ENCODE data around the gene PTCD1. TPM values are rescaled to one million over a fixed set of nuclear protein-coding genes. Genes with fewer than 3 reads are reported as not detected.

Gene PTCD1
- total RNA-seq, 3 donors from 2014 or later = 4.5 to 8.3 (median 4.9) TPM

DNA sequence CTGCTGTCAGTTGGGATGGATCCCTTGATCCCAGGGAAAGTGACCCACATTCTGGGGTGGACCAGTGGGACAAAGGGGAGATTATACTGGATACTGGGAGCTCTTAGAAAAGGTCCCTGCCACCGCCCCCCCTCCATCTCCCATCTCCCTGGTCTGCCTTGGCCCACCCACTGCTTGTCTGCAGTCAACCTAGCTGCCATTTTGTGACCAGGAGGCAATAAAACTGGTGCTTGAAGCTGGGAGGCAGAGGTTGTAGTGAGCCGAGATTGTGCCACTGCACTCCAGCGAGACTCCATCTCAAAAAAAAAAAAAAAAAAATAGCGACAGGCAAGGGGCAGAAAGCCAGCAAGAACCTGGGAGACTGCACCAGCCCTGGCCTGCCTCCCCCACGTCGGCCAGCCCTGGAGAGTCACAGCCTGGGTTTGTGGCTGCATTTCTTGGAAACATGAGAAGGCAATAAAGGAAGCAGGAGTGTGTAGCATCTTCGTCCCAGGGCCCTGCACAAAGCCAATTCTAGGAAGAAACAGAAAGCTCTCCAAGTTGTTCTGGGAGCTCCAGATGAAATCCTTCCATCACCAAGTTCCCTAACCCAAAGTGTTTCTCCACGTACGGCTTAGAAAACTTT lies 68.7 kb downstream of the PTCD1 start:
- no peaks in the 10 kb centered on the region for H3K9me3 ChIP-seq
- no peaks in the 10 kb centered on the region for H3K36me3 ChIP-seq
- no peaks in the 10 kb centered on the region for H3K4me1 ChIP-seq
- H3K4me3 ChIP-seq = no peak overlapping the region
- TF ChIP-seq POLR2AphosphoS5 (IDR thresholded peaks at IDR 0.05) (no peak), POLR2A (IDR thresholded peaks at IDR 0.05) (no peak)
- TF ChIP-seq, protein P1, sequence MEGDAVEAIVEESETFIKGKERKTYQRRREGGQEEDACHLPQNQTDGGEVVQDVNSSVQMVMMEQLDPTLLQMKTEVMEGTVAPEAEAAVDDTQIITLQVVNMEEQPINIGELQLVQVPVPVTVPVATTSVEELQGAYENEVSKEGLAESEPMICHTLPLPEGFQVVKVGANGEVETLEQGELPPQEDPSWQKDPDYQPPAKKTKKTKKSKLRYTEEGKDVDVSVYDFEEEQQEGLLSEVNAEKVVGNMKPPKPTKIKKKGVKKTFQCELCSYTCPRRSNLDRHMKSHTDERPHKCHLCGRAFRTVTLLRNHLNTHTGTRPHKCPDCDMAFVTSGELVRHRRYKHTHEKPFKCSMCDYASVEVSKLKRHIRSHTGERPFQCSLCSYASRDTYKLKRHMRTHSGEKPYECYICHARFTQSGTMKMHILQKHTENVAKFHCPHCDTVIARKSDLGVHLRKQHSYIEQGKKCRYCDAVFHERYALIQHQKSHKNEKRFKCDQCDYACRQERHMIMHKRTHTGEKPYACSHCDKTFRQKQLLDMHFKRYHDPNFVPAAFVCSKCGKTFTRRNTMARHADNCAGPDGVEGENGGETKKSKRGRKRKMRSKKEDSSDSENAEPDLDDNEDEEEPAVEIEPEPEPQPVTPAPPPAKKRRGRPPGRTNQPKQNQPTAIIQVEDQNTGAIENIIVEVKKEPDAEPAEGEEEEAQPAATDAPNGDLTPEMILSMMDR (IDR thresholded peaks at IDR 0.05) = no peak
- intact Hi-C loops (cut with DNase I; ENCODE audit: low total_unique reads) = no loop called here
- DNase-seq (ENCODE audit: low spot score in 2 of 2) = no peak
- H3K27me3 ChIP-seq = no peaks in the 10 kb centered on the region
- H3K27ac ChIP-seq = no peak overlapping the region

DNA sequence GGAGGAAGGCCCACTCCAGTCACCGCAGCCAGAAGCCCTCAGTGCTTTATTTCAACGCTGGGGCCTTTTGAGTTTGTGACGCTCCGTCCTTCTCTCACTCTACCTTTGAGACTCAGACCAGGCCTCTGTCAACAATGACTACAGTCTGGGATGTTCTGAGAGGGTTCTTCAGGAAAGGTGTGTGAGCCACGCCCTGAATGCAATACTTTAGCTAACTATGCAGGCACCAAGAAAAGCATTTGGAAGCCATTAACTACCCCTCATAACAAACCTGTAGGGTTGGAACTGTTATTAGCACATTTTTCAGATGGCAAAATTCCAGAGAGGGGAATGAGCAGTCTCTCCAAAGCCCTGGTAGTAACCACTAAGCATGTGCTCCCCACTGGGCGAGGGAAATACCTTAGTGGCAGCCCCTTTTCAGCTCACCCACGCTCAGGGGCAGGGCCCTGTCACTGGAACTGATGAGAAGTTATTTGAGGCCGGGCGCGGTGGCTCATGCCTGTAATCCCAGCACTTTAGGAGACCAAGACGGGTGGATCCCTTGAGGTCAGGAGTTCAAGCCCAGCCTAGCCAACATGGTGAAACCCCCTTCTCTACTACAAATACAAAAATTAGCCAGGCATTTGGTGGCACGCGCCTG lies 69.7 kb downstream of the PTCD1 start:
- no peaks in the 10 kb centered on the region for H3K27me3 ChIP-seq
- TF ChIP-seq POLR2A (IDR thresholded peaks at IDR 0.05) (no peak), POLR2AphosphoS5 (IDR thresholded peaks at IDR 0.05) (no peak)
- TF ChIP-seq, protein P1 (IDR thresholded peaks at IDR 0.05) = no peak
- H3K36me3 ChIP-seq = no peaks in the 10 kb centered on the region
- H3K4me3 ChIP-seq = no peak overlapping the region
- H3K27ac ChIP-seq = no peak overlapping the region
- H3K9me3 ChIP-seq = no peaks in the 10 kb centered on the region
- H3K4me1 ChIP-seq = no peaks in the 10 kb centered on the region
- intact Hi-C loops (cut with DNase I; ENCODE audit: low total_unique reads) = no loop called here
- DNase-seq (ENCODE audit: low spot score in 2 of 2) = no peak

Other genes starting within 250 kb of the PTCD1 start
- gene KPNA7, start 230.7 kb downstream of the PTCD1 start, total RNA-seq = under 1 TPM in 2 of 3 donors, not detected in 1; 0.15 to 0.33 TPM
- gene MYH16, start 166.0 kb downstream of the PTCD1 start, total RNA-seq = not detected
- 100 to 1,000 TPM; 113 to 122 (median 117) TPM for gene ARPC1A, start 112.9 kb downstream of the PTCD1 start, total RNA-seq
- 100 to 1,000 TPM; 108 to 176 (median 169) TPM for gene ARPC1B, start 64.1 kb downstream of the PTCD1 start, total RNA-seq
- gene PDAP1, start 30.2 kb downstream of the PTCD1 start, total RNA-seq = 10 to 100 TPM; 39.4 to 86.4 (median 51.5) TPM
- gene BUD31, start 29.8 kb downstream of the PTCD1 start, total RNA-seq = 10 to 100 TPM; 53.9 to 69.8 (median 65.4) TPM
- 10 to 100 TPM; 32.8 to 40.6 (median 32.9) TPM for gene CPSF4, start 145 bp upstream of the PTCD1 start, total RNA-seq
- 100 to 1,000 TPM; 741 to 814 (median 754) TPM for gene ATP5MF, start 27.4 kb upstream of the PTCD1 start, total RNA-seq
- gene ZNF789, start 34.1 kb upstream of the PTCD1 start, total RNA-seq = 10 to 100 TPM in 1 of 3 donors, 1 to 10 TPM in 2; 4.6 to 12.3 (median 8.5) TPM
- gene ZNF394, start 61.5 kb upstream of the PTCD1 start, total RNA-seq = 10 to 100 TPM; 42.2 to 58.7 (median 58.3) TPM
- 10 to 100 TPM in 1 of 3 donors, 1 to 10 TPM in 2; 7.5 to 11.0 (median 8.0) TPM for gene ZKSCAN5, start 65.9 kb upstream of the PTCD1 start, total RNA-seq
- gene FAM200A, start 113.3 kb upstream of the PTCD1 start, total RNA-seq = 10 to 100 TPM in 1 of 3 donors, 1 to 10 TPM in 2; 2.6 to 10.2 (median 5.6) TPM
- 100 to 1,000 TPM; 100 to 129 (median 110) TPM for gene ZNF655, start 119.8 kb upstream of the PTCD1 start, total RNA-seq
- gene TMEM225B, start 159.5 kb upstream of the PTCD1 start, total RNA-seq = 1 to 10 TPM; 1.0 to 4.5 (median 2.0) TPM
- 10 to 100 TPM; 15.2 to 23.6 (median 18.4) TPM for gene ZSCAN25, start 178.1 kb upstream of the PTCD1 start, total RNA-seq
- 10 to 100 TPM in 2 of 3 donors, 1 to 10 TPM in 1; 8.5 to 25.9 (median 15.4) TPM for gene CYP3A5, start 241.2 kb upstream of the PTCD1 start, total RNA-seq

Data from breast epithelium (tissue), 4 donors.